BLaER1 treated with 17β-estradiol and CSF1 and Interleukin-3, amounts not matched to agents 10 nM and 100 nM (cell line): Measurements from ENCODE around the gene BCAS1.

Source experiments
- H3K27ac ChIP-seq, 11 experiments: shearing (Covaris generic); formaldehyde crosslinking; 2 replicates each; pipeline ENCODE4 v1.8.1; 2022
- H3K27me3 ChIP-seq, 11 experiments: shearing (Covaris generic); formaldehyde crosslinking; 2 replicates each; pipeline ENCODE4 v1.8.1; 2022
- H3K36me3 ChIP-seq, 11 experiments: shearing (Covaris generic); formaldehyde crosslinking; 2 replicates each; pipeline ENCODE4 v1.8.1; 2022
- H3K4me1 ChIP-seq, 10 experiments: shearing (Covaris generic); formaldehyde crosslinking; 2 replicates each; pipeline ENCODE4 v1.8.1; 2022
- H3K4me2 ChIP-seq, 11 experiments: shearing (Covaris generic); formaldehyde crosslinking; 2 replicates each; pipeline ENCODE4 v1.8.1; 2022
- H3K4me3 ChIP-seq, 10 experiments: shearing (Covaris generic); formaldehyde crosslinking; 2 replicates each; pipeline ENCODE4 v1.8.1; 2022
- H3K9ac ChIP-seq, 11 experiments: shearing (Covaris generic); formaldehyde crosslinking; 2 replicates each; pipeline ENCODE4 v1.8.1; 2022
- H3K9me3 ChIP-seq, 11 experiments: shearing (Covaris generic); formaldehyde crosslinking; replicated peaks in 1 of 11; 2 replicates each; pipeline ENCODE4 v1.8.1; 2022
- H4K20me1 ChIP-seq, 11 experiments: shearing (Covaris generic); formaldehyde crosslinking; 2 replicates each; pipeline ENCODE4 v1.8.1; 2022
- Cebpa-rat ChIP-seq, 11 experiments: shearing (Covaris generic); IDR thresholded peaks; 2 replicates each; pipeline ENCODE4 v1.8.1; 2022

BCAS1 gene

DNA sequence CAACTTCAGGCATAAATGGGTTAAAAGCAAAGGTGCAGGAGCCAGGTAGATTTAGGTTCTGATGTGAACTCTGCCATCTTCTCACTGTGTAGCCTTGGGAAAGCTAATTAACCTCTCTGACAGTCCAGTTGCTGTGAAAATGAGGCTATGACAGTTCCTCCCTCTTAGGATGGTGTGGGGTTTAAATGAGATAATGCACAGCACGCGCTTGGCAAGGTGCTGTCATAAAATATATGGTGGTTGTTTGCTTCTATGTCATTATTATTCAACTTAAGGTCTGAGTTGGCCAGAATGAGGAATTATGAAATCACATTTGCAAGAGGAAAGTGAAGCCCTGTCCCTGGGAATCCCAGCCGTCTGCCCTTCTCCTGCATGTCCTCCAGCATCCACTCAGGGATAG is 15.5 kb upstream of the BCAS1 start:
- Histone ChIP-seq H3K4me2 (no peak overlapping the region), H4K20me1 (no peaks in the 10 kb centered on the region), H3K9ac (no peak overlapping the region), H3K4me1 (peaks cover 11 to 40% (median 26%) of the 10 kb centered on the region in 10 experiments), H3K27me3 (no peaks in the 10 kb centered on the region), H3K9me3 (peaks cover 0 to 7% (median 0%) of the 10 kb centered on the region in 11 experiments; a peak in 1 of 22 replicates), H3K27ac (no peak overlapping the region), H3K4me3 (no peak overlapping the region), H3K36me3 (no peaks in the 10 kb centered on the region)
- TF ChIP-seq Cebpa-rat (IDR thresholded peaks at IDR 0.05): no peak

DNA sequence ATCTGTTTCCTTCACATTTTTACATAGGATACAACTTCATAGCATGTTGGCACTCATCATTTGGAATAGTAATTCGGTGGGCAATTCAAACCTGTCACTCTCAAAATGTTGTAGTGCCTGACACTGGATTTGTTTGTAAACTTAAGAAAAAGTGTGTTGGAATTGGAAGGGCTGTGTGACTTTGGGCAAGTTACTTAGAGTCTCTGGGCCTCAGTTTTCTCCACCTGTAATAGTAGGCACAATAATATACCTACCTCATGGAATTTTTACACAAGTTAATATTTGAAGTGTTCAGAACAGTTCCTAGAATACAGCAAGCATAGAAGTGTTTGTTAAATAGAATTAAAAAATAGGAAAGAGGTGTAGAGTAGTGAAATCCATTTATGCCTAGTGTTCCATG is 15.0 kb upstream of the BCAS1 start:
- no peaks in the 10 kb centered on the region for H3K36me3 ChIP-seq
- TF ChIP-seq Cebpa-rat (IDR thresholded peaks at IDR 0.05): no peak

DNA sequence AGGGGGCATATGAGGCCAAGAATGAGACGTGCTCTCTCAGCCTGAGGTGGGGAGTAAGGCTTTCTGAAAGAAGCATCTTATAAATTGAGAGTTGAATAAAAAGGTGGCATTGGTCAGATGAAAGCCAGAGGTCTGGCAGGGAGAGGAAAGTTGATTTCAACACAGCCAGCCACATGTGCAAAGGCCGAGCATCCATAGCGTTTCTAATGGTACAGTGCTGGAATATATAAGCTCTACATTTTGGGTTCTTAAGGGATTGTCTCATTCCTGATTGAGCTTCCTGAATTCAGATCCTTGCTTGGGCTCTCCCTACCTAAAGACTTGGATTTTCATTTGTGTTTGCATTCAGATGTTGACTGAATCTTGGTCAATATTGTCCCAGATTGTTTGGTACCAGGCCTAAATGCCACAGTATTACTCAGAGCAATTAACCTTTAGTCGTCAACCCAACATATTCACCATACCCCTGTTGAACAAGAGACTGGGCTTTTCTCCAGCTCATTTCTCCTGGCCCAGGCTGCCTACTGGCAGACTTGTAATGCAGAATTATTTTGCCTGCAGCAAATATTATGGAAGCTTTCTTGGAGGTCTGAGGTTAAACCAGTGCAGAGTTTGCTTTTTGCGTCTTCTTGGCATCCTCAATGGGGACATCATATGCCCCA is 14.5 kb upstream of the BCAS1 start:
- no peak overlapping the region for H3K27ac ChIP-seq
- H3K4me2 ChIP-seq: no peak overlapping the region
- peaks cover 0 to 7% (median 0%) of the 10 kb centered on the region in 11 experiments; a peak in 1 of 22 replicates for H3K9me3 ChIP-seq

More for the DNA sequence above, 15.0 kb upstream of the BCAS1 start:
- no peak overlapping the region for H3K27ac ChIP-seq
- no peak overlapping the region for H3K4me3 ChIP-seq
- peaks cover 0 to 7% (median 0%) of the 10 kb centered on the region in 11 experiments; a peak in 1 of 22 replicates for H3K9me3 ChIP-seq
- no peaks in the 10 kb centered on the region for H3K27me3 ChIP-seq
- no peaks in the 10 kb centered on the region for H4K20me1 ChIP-seq
- peaks cover 9 to 35% (median 23%) of the 10 kb centered on the region in 10 experiments for H3K4me1 ChIP-seq
- H3K9ac ChIP-seq: no peak overlapping the region
- H3K4me2 ChIP-seq: no peak overlapping the region

DNA sequence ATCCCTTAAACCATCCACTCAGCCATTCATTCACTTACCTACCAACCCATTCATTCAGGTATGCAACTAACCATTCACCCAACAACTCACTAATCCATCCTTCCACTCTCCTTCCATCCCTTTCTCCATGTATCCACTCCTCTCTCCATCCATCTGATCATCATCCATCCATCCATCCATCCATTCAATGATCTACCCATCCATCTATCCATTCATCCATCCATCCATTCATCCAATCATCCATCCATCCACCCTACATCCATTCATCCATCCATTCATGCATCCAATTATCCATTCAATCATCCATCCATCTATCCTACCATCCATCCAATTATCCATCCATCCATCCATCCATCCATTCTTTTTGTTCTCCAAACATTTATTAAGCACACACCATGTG is 13.8 kb upstream of the BCAS1 start:
- Histone ChIP-seq H3K4me3 (no peak overlapping the region), H3K27ac (no peak overlapping the region), H3K9ac (no peak overlapping the region), H3K9me3 (peaks cover 0 to 5% (median 0%) of the 10 kb centered on the region in 11 experiments; a peak in 1 of 22 replicates), H3K4me1 (peaks cover 15 to 33% (median 22%) of the 10 kb centered on the region in 10 experiments), H3K27me3 (no peaks in the 10 kb centered on the region), H4K20me1 (no peaks in the 10 kb centered on the region), H3K36me3 (no peaks in the 10 kb centered on the region), H3K4me2 (no peak overlapping the region)
- no peak for TF ChIP-seq Cebpa-rat (IDR thresholded peaks at IDR 0.05)

More for the DNA sequence above, 14.5 kb upstream of the BCAS1 start:
- Histone ChIP-seq H3K36me3 (no peaks in the 10 kb centered on the region), H3K27me3 (no peaks in the 10 kb centered on the region), H3K4me3 (no peak overlapping the region), H4K20me1 (no peaks in the 10 kb centered on the region), H3K9ac (no peak overlapping the region), H3K4me1 (peaks cover 9 to 29% (median 18%) of the 10 kb centered on the region in 10 experiments)
- TF ChIP-seq Cebpa-rat (IDR thresholded peaks at IDR 0.05): no peak

- Histone ChIP-seq H4K20me1 (no peaks in the 10 kb centered on the region), H3K27ac (no peak overlapping the region), H3K4me3 (no peak overlapping the region), H3K9ac (no peak overlapping the region), H3K36me3 (no peaks in the 10 kb centered on the region), H3K9me3 (peaks cover 0 to 3% (median 0%) of the 10 kb centered on the region in 11 experiments; a peak in 1 of 22 replicates), H3K27me3 (no peaks in the 10 kb centered on the region), H3K4me2 (no peak overlapping the region; a peak in 1 of 22 replicates), H3K4me1 (peaks cover 21 to 41% (median 29%) of the 10 kb centered on the region in 10 experiments)
- TF ChIP-seq Cebpa-rat (IDR thresholded peaks at IDR 0.05): no peak
Observed at GRCh38 chr20:54083459-54083858, 13.1 kb upstream of the BCAS1 start.

DNA sequence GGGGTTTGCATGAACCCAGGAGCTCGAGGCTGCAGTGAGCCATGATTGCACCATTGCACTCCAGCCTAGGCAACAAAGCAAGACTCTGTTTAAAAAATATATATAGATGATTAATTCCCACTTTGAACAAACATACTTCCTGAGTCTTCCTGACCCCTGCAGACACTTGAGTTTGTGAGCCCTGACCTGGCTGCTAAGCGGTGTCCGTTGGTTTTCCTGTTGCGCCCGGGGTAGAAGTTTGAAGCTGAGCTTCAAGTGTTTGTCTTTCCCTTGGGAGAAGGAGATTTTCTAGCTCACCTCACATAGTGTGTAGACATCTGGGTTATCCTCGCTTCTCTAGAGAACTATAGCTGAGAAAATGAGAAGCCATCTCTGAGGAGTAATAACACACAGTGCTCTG is 11.7 kb upstream of the BCAS1 start:
- H3K27me3 ChIP-seq: no peaks in the 10 kb centered on the region
- no peak overlapping the region for H3K4me3 ChIP-seq
- 0 out of 22 replicates have a peak overlapping the region, but pooled peaks of 1 of the 11 experiments have one; percentile 38 for H3K9ac ChIP-seq
- H3K36me3 ChIP-seq: no peaks in the 10 kb centered on the region
- H3K4me2 ChIP-seq: peak overlapping the region; percentile 7 to 68 (median 62); a peak in 20 of 22 replicates
- H4K20me1 ChIP-seq: no peaks in the 10 kb centered on the region
- H3K4me1 ChIP-seq: peaks cover 31 to 54% (median 42%) of the 10 kb centered on the region in 10 experiments
- no peaks in the 10 kb centered on the region for H3K9me3 ChIP-seq
- TF ChIP-seq Cebpa-rat (IDR thresholded peaks at IDR 0.05): no peak
- H3K27ac ChIP-seq: peak overlapping the region in 1 of 11 experiments; percentile 33; a peak in 3 of 22 replicates

DNA sequence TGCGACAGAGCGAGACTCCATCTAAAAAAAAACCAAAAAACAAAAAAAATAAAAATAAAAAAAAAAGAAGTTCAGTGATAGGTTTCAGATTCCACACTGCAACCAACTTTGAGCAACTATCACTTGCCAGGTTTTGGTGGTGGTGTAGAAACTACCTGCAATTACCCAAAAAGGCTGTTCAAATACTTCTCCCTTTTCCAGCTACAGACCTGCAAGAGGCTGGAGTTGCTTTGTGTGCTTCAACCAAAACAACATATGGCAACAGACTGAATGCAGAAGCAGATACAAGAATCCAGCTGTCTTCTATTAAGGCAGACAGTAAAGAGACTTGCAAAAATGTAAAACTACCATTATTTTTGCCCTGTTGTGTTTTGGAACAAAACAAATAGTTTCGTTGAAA is 9.3 kb upstream of the BCAS1 start:
- Histone ChIP-seq H4K20me1 (no peaks in the 10 kb centered on the region), H3K9ac (no peak overlapping the region), H3K36me3 (no peaks in the 10 kb centered on the region), H3K27me3 (no peaks in the 10 kb centered on the region), H3K4me2 (peak overlapping the region in 10 of 11 experiments; percentile 57 to 82 (median 72); a peak in 18 of 22 replicates), H3K4me1 (peaks cover 31 to 78% (median 64%) of the 10 kb centered on the region in 10 experiments), H3K4me3 (no peak overlapping the region), H3K9me3 (no peaks in the 10 kb centered on the region), H3K27ac (peak overlapping the region in 6 of 11 experiments; percentile 52 to 76 (median 69); a peak in 11 of 22 replicates)
- no peak for TF ChIP-seq Cebpa-rat (IDR thresholded peaks at IDR 0.05)

DNA sequence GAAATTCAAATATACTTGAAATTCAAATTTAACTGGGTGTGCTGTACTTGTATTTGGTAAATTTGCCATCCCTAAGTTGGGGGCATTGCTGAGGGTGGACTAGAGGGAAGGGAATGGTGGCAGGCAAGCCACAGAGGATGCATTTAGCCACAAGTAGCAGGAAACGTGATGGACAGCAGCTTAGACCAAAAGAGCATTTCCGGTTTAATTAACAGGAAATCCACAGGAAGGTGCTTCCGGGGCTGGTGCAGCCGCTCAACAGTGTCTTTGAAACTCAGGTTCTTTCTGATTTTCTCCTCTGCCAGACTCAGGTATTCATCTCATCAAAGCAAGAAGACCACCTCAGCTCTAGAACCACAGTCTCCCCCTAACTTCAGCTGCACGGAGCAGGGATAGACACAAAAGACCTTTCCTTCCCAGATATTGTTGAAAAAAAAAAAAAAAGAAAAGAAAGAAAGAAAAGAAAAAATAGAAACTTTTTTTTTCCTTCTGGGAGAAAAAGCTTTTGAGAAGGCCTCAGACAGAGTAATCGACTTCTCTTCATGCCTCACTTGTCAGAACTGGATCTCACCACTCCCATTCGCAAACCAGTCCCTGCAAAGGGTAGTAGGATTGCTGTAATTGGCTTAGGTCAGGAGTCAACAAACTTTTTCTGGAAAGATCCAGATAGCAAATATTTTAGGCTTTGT is 8.0 kb upstream of the BCAS1 start:
- Histone ChIP-seq H4K20me1 (no peaks in the 10 kb centered on the region), H3K9ac (peak overlapping the region in 5 of 11 experiments; percentile 10 to 26 (median 23); a peak in 5 of 22 replicates), H3K27me3 (no peaks in the 10 kb centered on the region), H3K4me3 (peak overlapping the region in 3 of 10 experiments; percentile 9 to 19 (median 9); a peak in 3 of 20 replicates), H3K27ac (peak overlapping the region in 9 of 11 experiments; percentile 35 to 76 (median 61); a peak in 16 of 22 replicates), H3K4me1 (peaks cover 26 to 77% (median 64%) of the 10 kb centered on the region in 10 experiments), H3K9me3 (no peaks in the 10 kb centered on the region), H3K36me3 (no peaks in the 10 kb centered on the region), H3K4me2 (peak overlapping the region; percentile 57 to 82 (median 70))
- TF ChIP-seq Cebpa-rat (IDR thresholded peaks at IDR 0.05): no peak

DNA sequence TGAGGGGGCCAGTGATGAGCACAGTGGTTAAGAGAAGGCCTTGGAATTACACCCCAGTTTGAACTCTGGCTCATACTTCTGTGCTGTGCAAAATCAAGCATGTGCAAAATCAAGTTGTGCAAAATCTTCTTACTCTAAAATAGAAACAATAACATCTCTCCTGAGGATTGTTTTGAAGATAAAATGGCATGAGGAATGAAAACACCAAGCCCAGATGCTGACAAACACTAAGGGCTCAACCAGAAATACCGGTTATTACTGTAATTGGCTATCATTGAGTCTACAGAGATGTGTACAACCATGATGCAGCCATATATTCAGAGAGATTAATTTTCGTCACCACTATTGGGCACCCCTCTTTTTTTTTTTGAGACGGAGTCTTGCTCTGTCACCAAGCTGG is 5.9 kb upstream of the BCAS1 start:
- TF ChIP-seq Cebpa-rat (IDR thresholded peaks at IDR 0.05): no peak
- H3K36me3 ChIP-seq: no peaks in the 10 kb centered on the region
- H3K9me3 ChIP-seq: no peaks in the 10 kb centered on the region
- H4K20me1 ChIP-seq: no peaks in the 10 kb centered on the region
- no peak overlapping the region for H3K9ac ChIP-seq
- peak overlapping the region in 7 of 11 experiments; percentile 45 to 82 (median 65); a peak in 15 of 22 replicates for H3K4me2 ChIP-seq
- no peak overlapping the region for H3K4me3 ChIP-seq
- H3K27me3 ChIP-seq: no peaks in the 10 kb centered on the region
- H3K27ac ChIP-seq: no peak overlapping the region
- H3K4me1 ChIP-seq: peaks cover 13 to 59% (median 52%) of the 10 kb centered on the region in 10 experiments
